ENCODE measurements around the gene UBE2N.

UBE2N gene

DNA sequence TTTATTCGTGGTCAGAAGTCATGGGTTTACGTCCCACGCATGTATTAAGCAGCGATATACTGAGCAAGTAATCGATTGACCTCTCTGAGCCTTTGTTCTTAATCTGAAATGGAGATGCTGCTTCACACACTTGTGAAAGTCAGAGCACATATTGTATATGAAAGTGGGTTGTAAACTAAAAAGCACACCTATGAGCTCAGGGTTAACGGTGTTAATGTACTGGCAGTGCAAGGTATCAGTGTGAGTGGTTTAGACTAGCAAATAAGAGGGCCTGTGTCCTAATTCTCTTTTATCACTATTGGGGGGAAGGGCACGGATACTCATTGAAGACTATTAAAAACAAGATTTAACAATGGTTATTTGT, 26.2 kb upstream of the UBE2N start:
- DNase-seq (ENCODE audit: low read depth, low spot score) = no peak
- TF ChIP-seq, protein P1, sequence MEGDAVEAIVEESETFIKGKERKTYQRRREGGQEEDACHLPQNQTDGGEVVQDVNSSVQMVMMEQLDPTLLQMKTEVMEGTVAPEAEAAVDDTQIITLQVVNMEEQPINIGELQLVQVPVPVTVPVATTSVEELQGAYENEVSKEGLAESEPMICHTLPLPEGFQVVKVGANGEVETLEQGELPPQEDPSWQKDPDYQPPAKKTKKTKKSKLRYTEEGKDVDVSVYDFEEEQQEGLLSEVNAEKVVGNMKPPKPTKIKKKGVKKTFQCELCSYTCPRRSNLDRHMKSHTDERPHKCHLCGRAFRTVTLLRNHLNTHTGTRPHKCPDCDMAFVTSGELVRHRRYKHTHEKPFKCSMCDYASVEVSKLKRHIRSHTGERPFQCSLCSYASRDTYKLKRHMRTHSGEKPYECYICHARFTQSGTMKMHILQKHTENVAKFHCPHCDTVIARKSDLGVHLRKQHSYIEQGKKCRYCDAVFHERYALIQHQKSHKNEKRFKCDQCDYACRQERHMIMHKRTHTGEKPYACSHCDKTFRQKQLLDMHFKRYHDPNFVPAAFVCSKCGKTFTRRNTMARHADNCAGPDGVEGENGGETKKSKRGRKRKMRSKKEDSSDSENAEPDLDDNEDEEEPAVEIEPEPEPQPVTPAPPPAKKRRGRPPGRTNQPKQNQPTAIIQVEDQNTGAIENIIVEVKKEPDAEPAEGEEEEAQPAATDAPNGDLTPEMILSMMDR (IDR thresholded peaks at IDR 0.05; ENCODE audit: low read depth, low read length) = no peak
- in situ Hi-C loops (cut with HindIII; ENCODE audit: low sequenced_read_pairs) = no loop called here
- peak overlapping the region; percentile 58 for H3K4me3 ChIP-seq (ENCODE audit: low read depth, low read length)

DNA sequence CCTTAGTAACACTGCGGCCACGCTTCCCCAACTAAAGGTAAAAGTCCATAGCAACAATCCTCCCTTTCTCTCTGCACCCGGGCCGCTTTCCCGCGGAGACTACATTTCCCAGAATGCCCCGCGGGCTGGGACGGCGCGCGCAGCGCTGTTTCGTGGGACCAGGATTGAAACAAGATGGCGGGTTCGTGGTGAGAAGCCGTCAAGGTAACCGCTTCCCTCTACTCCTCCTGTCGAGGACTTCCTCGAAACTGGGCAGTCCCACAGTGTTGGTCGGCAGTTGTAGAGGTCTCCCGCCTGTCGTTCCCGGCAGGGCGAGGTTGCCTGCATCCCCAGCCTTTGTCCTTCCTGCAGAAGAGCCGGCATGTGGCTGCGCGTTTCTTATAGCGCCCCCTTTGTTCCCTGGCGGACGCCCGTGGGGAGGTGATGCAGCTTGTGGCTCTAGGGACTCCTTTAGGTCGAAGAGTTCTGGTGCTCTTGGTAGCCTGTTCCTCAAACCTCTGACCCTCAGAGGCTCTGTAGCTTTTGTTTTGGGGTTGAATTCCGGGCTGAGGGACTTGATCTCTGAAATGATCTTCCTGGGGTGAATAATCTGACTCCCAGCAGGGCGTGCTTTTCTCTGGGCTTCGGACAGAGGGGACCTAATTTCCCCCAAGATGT, 25.7 kb upstream of the UBE2N start, which contains the start of gene MRPL42:
TSS of gene MRPL42 (plus strand) at position 164 of the 657 bp plus-strand sequence. CDS start 1,772 bp downstream, outside the sequence.
- TF ChIP-seq, protein P1 (IDR thresholded peaks at IDR 0.05; ENCODE audit: low read depth, low read length) = peak; percentile 80
- DNase-seq (ENCODE audit: low read depth, low spot score) = peak; percentile 91
- peak within 1 kb of the TSS; percentile 58 for H3K4me3 ChIP-seq (ENCODE audit: low read depth, low read length)
- in situ Hi-C loops (cut with HindIII; ENCODE audit: low sequenced_read_pairs) = no loop called here

DNA sequence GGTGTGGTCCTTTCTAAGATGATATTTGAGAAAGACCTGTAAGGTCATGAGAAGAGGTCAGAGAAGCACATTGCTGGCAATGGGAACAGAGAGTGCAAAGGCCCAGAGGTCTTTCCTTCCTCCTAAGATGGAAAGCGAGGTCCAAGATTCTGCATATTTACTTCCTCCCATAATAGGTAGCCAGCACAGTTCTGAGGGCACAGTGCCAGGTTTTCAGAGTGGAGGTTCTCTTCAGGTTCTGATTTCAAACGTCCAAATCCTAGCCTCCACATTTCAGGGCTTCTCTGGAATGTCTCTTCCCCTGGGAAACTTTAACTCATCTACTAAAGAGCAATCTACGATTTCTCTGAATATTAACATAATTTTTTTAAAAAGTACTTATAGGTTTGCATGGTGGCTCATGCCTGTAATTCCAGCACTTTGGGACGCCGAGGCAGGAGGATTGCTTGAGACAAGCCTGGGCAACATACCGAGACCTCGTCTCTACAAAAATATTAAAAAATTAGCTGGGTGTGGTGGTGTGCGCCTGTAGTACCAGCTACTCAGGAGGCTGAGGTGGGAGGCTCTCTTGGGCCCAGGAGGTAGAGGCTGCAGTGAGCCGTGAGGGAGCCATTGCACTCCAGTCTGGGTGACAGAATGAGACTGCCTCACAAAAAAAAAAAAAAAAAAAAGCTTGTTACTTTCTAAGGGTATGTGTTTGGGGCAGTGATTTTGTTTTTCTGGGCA, 25.0 kb upstream of the UBE2N start:
- no peak for DNase-seq (ENCODE audit: low read depth, low spot score)
- in situ Hi-C loops (cut with HindIII; ENCODE audit: low sequenced_read_pairs) = no loop called here
- peak overlapping the region; percentile 58 for H3K4me3 ChIP-seq (ENCODE audit: low read depth, low read length)
- TF ChIP-seq, protein P1 (IDR thresholded peaks at IDR 0.05; ENCODE audit: low read depth, low read length) = no peak

DNA sequence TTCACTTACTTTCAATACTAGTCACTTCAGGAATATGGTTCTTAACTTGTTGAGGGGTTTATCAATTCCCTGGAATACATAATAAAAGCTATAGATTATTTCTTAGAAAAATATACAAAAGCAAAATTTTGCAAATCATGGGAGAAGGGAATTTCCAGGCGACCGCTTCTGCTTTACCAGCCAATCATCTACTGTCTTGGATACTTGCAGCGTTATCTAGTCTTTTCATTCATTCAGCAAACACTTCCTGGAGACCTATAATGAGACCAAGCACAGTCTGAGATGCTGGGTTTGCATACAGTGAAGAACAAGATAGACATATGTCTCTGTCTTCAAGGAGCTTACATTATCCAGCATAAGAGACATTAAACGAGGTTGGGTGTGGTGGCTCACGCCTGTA, 24.1 kb upstream of the UBE2N start:
- H3K4me3 ChIP-seq (ENCODE audit: low read depth, low read length) = no peak overlapping the region
- DNase-seq (ENCODE audit: low read depth, low spot score) = no peak
- in situ Hi-C loops (cut with HindIII; ENCODE audit: low sequenced_read_pairs) = no loop called here
- TF ChIP-seq, protein P1 (IDR thresholded peaks at IDR 0.05; ENCODE audit: low read depth, low read length) = no peak

DNA sequence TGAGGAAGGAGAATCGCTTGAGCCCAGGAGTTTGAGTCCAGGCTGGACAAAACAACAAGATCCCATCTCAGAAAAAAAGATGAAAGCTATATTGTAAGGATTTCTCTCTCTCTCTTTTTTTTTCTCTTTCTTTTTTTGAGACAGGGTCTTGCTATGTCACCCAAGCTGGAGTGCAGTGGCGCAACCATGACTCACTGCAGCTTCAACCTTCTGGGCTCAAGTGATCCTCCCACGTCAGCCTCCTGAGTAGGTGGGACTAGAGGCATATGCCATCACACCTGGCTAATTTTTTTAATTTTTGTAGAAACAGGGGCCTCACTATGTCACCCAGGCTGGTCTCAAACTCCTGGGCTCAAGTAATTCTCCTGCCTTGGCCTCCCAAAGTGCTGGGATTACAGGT, 19.8 kb upstream of the UBE2N start:
- in situ Hi-C loops (cut with HindIII; ENCODE audit: low sequenced_read_pairs) = no loop called here
- no peak for DNase-seq (ENCODE audit: low read depth, low spot score)
- H3K4me3 ChIP-seq (ENCODE audit: low read depth, low read length) = no peak overlapping the region
- TF ChIP-seq, protein P1 (IDR thresholded peaks at IDR 0.05; ENCODE audit: low read depth, low read length) = no peak

DNA sequence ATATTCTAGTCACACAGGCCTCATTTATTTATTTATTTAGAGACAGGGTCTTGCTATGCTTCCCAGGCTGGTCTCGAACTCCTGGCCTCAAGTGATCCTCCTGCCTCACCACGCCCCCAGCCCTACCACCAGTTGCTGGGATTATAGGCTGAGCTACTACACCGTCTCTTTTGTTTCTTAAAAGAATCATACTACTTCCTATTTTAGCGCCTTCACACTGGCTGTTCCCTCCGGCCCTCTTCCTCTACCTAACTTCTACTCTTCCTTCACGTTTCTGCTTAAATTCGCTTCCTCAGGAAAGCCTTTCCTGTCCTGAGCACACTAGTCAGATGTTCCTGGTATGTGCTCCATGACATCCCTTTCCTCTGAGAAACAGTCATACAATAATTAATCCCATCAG, 19.2 kb upstream of the UBE2N start:
- no peak for DNase-seq (ENCODE audit: low read depth, low spot score)
- no peak overlapping the region for H3K4me3 ChIP-seq (ENCODE audit: low read depth, low read length)
- in situ Hi-C loops (cut with HindIII; ENCODE audit: low sequenced_read_pairs) = no loop called here
- TF ChIP-seq, protein P1 (IDR thresholded peaks at IDR 0.05; ENCODE audit: low read depth, low read length) = no peak
